Measurements from ENCODE around the gene SNW1.
"Not testable (repeated sequence)": the region's sequence is repeated elsewhere in the genome, so short reads cannot be mapped to it uniquely, and the experiment has no call there.

The SNW1 gene

GRCh38 chr14:77760381-77761204 lies at the start of gene SNW1:
Gene SNW1, minus strand, starts transcription at chr14:77761156. Its CDS starts 29 bp downstream, at chr14:77761127.
- peak; percentile 99 to 100 for DNase-seq

- no peak for DNase-seq
Observed at GRCh38 chr14:77809011-77809410, 48.1 kb upstream of the SNW1 start.

GRCh38 chr14:77808250-77808649 lies 47.3 kb upstream of the SNW1 start:
- no peak for DNase-seq

- DNase-seq: no peak
Observed at GRCh38 chr14:77805706-77806105, 44.8 kb upstream of the SNW1 start.

GRCh38 chr14:77804592-77804991 lies 43.6 kb upstream of the SNW1 start:
- DNase-seq: peak in 1 of 2 experiments; percentile 17

GRCh38 chr14:77800814-77801213 lies 39.9 kb upstream of the SNW1 start:
- no peak for DNase-seq

GRCh38 chr14:77799863-77800730 lies 39.1 kb upstream of the SNW1 start, which contains the start of gene ADCK1:
Gene ADCK1, plus strand, starts transcription at chr14:77800109. Its CDS starts 18,870 bp downstream, at chr14:77818979.
- DNase-seq: peak; percentile 82 to 88

- not testable (repeated sequence) for DNase-seq
Observed at GRCh38 chr14:77799456-77799855, 38.5 kb upstream of the SNW1 start.

GRCh38 chr14:77794357-77794756 lies 33.4 kb upstream of the SNW1 start:
- DNase-seq: no peak

- DNase-seq: not testable (repeated sequence)
Observed at GRCh38 chr14:77793255-77793654, 32.3 kb upstream of the SNW1 start.

GRCh38 chr14:77791225-77791600 lies 30.3 kb upstream of the SNW1 start:
- DNase-seq: peak in 1 of 2 experiments; percentile 30

GRCh38 chr14:77790566-77791224 lies 29.7 kb upstream of the SNW1 start:
- peak; percentile 88 to 96 for DNase-seq

- no peak for DNase-seq
Observed at GRCh38 chr14:77786148-77786547, 25.2 kb upstream of the SNW1 start.

GRCh38 chr14:77782202-77782601 lies 21.2 kb upstream of the SNW1 start:
- no peak for DNase-seq

- DNase-seq: not testable (repeated sequence)
Observed at GRCh38 chr14:77773966-77774365, 13.0 kb upstream of the SNW1 start.

GRCh38 chr14:77768442-77769069 lies 7.6 kb upstream of the SNW1 start:
- not testable (repeated sequence) for DNase-seq

- no peak for DNase-seq
Observed at GRCh38 chr14:77763978-77764377, 3.0 kb upstream of the SNW1 start.

- no peak for DNase-seq
Observed at GRCh38 chr14:77763316-77763715, 2.4 kb upstream of the SNW1 start.

GRCh38 chr14:77761205-77761931 lies 412 bp upstream of the SNW1 start:
- peak; percentile 42 to 66 for DNase-seq

- no peak for DNase-seq
Observed at GRCh38 chr14:77752799-77753516, 8.0 kb downstream of the SNW1 start.

- DNase-seq: no peak
Observed at GRCh38 chr14:77752266-77752665, 8.7 kb downstream of the SNW1 start.

Measured in NCI-H524 (cell line).